HEK293 (cell line): ENCODE measurements around the gene PEPD.

Experiments
- ELK4 ChIP-seq: IDR thresholded peaks from 2 replicates; pipeline ENCODE4 v1.6.1; 2011; ENCODE audit warnings: mild to moderate bottlenecking, low read depth, low read length, borderline replicate concordance
- SP7 ChIP-seq: fragments of 450-650 bp; formaldehyde crosslinking; IDR thresholded peaks from 2 replicates; pipeline ENCODE4 v1.5.1; 2016; ENCODE audit warnings: missing biosample characterization, missing genetic modification characterization
- ZSCAN18 ChIP-seq: fragments of 450-650 bp; formaldehyde crosslinking; IDR thresholded peaks from 2 replicates; pipeline ENCODE4 v1.5.1; 2016; ENCODE audit warnings: missing biosample characterization, missing genetic modification characterization

GRCh38 chr19:33492951-33493350, 28.6 kb downstream of the PEPD start:
- TF ChIP-seq ELK4, result no peak
- no peak for TF ChIP-seq SP7 (tag by site-specific recombination)
- no peak for TF ChIP-seq ZSCAN18 (tag by site-specific recombination)
